ENCODE data around the gene PODN.

The PODN gene

DNA sequence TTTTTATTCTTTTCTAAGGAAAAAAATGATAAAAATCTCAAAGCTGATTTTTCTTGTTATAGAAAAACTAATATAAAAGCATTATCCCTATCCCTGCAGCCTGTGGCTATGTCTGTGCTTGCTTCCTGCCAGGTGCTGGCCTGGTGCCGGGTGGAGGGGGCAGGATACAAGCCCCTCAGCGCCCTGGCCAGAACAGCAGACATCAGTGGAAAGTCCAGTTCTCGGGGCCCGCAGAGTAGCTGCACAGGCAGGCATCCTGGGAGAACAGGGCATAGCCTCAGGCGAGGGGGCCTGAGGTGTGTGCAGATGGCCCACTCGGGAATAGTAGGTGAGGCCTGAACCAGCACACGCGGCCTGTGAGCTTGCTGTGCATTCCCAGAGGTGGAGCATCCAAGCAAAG is 23.4 kb downstream of the PODN start:
- DNase-seq (ENCODE audit: low spot score), result no peak
- in situ Hi-C loops (cut with MboI; ENCODE audit: low sequenced_read_pairs, unreplicated experiment), result no loop called here

DNA sequence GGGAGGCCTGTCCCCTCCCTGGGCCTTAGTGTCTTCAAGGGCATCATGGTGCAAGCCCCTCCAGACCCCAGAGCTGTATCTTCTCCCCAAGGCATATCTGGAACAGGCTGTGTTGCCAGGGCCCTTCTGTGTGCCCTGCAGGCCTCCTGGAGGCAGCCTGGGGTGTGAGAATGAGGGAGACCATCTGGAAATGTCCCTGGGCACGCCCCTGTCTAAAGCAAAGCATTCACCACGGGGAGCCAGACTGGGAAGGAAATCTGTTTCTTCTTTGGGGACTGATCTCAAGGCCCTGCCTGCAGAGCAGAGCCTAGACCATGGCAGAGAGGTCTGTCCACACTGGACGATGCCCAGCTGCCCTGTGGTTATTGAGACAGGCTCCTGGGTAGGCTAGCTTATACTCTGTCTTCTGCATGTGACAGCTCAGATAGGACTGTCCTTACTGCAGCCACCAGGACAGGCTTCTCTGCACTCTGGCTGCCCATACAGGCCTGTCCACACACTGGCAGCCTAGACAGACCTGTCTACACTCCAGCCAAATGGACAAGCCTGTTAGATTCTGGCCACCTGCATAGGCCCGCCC is 24.6 kb downstream of the PODN start:
- TF ChIP-seq, protein P1, sequence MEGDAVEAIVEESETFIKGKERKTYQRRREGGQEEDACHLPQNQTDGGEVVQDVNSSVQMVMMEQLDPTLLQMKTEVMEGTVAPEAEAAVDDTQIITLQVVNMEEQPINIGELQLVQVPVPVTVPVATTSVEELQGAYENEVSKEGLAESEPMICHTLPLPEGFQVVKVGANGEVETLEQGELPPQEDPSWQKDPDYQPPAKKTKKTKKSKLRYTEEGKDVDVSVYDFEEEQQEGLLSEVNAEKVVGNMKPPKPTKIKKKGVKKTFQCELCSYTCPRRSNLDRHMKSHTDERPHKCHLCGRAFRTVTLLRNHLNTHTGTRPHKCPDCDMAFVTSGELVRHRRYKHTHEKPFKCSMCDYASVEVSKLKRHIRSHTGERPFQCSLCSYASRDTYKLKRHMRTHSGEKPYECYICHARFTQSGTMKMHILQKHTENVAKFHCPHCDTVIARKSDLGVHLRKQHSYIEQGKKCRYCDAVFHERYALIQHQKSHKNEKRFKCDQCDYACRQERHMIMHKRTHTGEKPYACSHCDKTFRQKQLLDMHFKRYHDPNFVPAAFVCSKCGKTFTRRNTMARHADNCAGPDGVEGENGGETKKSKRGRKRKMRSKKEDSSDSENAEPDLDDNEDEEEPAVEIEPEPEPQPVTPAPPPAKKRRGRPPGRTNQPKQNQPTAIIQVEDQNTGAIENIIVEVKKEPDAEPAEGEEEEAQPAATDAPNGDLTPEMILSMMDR (IDR thresholded peaks at IDR 0.05; ENCODE audit: borderline replicate concordance, control extremely low read depth, extremely low read depth, insufficient read depth, missing control alignments), result no peak
- in situ Hi-C loops (cut with MboI; ENCODE audit: low sequenced_read_pairs, unreplicated experiment), result no loop called here
- DNase-seq (ENCODE audit: low spot score), result no peak

More for the DNA sequence above, 23.4 kb downstream of the PODN start:
- TF ChIP-seq, protein P1 (IDR thresholded peaks at IDR 0.05; ENCODE audit: borderline replicate concordance, control extremely low read depth, extremely low read depth, insufficient read depth, missing control alignments), result no peak

DNA sequence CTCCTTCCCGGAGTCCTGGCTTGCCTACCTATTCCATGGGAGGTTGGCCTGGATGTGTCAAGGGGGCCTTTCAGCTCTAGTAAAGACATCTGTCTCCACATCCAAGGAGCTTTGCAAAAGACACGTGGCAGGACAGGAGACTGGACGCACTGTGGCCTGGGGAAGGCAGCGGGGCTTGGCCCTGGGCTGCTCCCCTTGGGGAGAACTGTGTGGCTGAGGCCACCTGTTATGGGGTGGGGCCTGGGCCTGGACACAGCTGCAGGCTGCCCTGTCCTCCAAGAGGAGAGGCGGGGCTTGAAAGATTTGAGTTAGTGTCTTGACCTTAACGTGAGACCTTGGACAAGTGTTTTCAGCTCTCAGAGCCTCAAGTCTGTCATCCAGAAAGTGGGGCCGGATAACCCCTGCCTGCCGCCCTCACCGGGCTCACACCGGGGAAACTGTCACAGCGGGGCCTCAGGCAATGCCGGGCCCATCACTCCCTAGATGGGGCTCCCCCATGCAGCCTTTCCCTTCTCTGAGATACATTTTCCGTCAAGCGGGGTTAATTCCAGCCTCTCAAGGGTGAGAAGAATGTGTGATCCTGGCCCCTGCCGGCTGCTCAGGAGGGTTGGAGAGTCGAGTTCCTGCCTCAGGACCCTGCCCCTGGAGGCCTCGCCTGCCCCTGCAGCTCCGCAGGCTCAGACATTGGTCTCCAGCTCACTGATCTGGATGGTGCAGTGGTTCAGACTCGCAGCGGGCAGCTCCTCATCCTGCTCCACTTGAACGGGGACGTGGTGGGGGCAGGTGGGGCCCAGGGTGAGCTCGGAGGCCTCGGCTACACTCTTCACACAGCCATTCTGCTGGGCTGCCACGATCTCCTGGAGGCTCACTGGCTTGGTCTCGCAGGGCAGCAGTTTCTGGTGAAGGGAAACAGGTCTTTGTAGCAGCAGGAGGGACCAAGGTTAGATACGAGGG is 25.6 kb downstream of the PODN start:
- no peak for DNase-seq (ENCODE audit: low spot score)
- TF ChIP-seq, protein P1 (IDR thresholded peaks at IDR 0.05; ENCODE audit: borderline replicate concordance, control extremely low read depth, extremely low read depth, insufficient read depth, missing control alignments), result no peak
- in situ Hi-C loops (cut with MboI; ENCODE audit: low sequenced_read_pairs, unreplicated experiment), result no loop called here

DNA sequence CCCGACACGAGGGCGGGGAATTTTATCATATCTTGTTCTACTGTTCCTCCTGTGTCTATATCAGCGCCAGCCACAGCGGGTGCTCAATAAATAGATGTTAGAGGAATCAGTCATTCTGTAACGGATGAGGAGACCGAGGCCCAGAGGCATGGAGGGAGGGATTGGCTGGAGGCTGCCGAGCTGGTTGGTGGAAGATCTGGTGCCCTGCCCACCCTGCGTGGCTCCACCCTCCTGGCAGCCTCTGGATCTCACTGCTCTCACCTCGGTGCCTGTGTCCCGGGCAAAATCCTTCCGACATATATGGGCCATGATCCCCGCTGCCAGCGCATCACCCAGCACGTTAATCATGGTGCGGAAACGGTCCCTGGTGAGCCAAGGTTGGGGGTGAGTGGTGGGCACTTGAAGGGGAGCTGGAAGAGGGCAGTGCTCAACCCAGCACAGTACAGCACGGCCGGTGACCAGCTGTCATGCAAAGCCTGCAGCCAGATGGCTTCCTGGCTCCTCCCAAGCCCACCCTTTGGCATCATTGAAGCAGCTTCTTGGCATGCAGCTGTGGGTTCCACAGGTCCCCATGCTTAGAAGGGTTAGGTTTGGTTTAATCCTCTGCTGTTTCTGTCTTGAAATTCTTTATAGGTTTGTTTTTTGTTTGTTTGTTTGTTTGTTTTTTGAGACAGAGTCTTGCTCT is 26.7 kb downstream of the PODN start:
- in situ Hi-C loops (cut with MboI; ENCODE audit: low sequenced_read_pairs, unreplicated experiment), result no loop called here
- DNase-seq (ENCODE audit: low spot score), result no peak
- TF ChIP-seq, protein P1 (IDR thresholded peaks at IDR 0.05; ENCODE audit: borderline replicate concordance, control extremely low read depth, extremely low read depth, insufficient read depth, missing control alignments), result no peak

DNA sequence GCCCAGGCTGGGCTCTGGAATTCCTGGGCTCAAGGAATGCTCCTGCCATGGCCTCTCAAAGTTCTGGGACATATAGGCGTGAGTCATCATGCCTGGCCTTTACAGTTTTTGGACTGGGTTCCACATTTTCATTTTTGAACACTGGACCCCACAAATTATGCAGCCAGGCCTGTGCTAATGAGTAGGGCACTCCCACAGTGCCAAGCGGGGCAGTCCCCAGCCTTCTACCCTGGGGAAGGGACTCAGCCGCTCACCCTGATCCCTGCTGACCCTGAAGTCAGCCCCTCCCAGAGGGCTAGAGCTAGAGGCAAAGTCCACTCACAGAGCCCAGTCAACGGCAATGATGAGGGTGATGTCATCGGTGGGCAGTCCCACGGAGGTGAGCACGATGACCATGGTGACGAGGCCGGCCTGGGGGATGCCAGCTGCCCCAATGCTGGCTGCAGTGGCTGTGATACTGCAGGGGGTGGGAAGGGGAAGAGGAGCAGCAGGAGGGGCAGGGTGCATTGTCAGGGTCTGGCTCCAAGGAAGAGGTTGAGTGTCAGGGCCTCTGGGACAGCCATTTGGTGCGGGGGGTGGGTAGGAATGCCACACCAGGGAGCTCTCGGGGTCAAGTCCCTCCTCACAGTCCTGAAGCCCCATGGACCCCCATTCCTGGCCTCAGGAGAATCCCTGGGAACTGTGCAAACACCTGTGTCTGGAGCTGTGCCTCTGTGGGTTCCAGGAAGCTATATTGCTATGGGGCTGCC is 27.6 kb downstream of the PODN start:
- in situ Hi-C loops (cut with MboI; ENCODE audit: low sequenced_read_pairs, unreplicated experiment), result no loop called here
- DNase-seq (ENCODE audit: low spot score), result no peak
- TF ChIP-seq, protein P1 (IDR thresholded peaks at IDR 0.05; ENCODE audit: borderline replicate concordance, control extremely low read depth, extremely low read depth, insufficient read depth, missing control alignments), result no peak
